ENCODE data around the gene PLCD3. TPM values are rescaled to one million over a fixed set of nuclear protein-coding genes. Genes with fewer than 3 reads are reported as not detected.
A peak's percentile ranks its signal among the peaks of the same experiment; 100 is the strongest.

PLCD3 gene
- total RNA-seq, 4 donors from 2014 or later: 38.6 to 186 (median 75.1) TPM

- H3K4me3 ChIP-seq: no peak overlapping the region
- H3K36me3 ChIP-seq: peaks cover 0 to 19% of the 10 kb centered on the region in 2 donors
- no peak for TF ChIP-seq CTCF (IDR thresholded peaks at IDR 0.05 in 4 of 5, conservative IDR thresholded peaks at IDR 0.05 in 1 of 5)
- no peak for TF ChIP-seq POLR2A (IDR thresholded peaks at IDR 0.05)
- no peaks in the 10 kb centered on the region for H3K9me3 ChIP-seq
- H3K27me3 ChIP-seq: no peaks in the 10 kb centered on the region
- peaks cover 7 to 16% of the 10 kb centered on the region in 2 donors for H3K4me1 ChIP-seq
- ATAC-seq (no peak), DNase-seq (no peak)
- peak overlapping the region in 3 of 4 donors; percentile 24 to 44 (median 30) for H3K27ac ChIP-seq
- intact Hi-C loops (cut with DNase I; ENCODE audit: low total_unique reads) (no loop called here), in situ Hi-C loops (cut with MboI; ENCODE audit: low sequenced_read_pairs in 4 of 4) (loop anchor here in 1 of 4 donors (25.0 kb wide), 1 partner anchor 91 kb away; the partner anchor contains the start of gene HEXIM2)
These were observed 61.5 kb downstream of the PLCD3 start for GRCh38 chr17:45070809-45071208.

- Histone ChIP-seq H3K4me3 (no peak overlapping the region), H3K36me3 (peaks cover 0 to 19% of the 10 kb centered on the region in 2 donors), H3K27ac (peak overlapping the region; percentile 5 to 48 (median 30)), H3K27me3 (no peaks in the 10 kb centered on the region), H3K9me3 (no peaks in the 10 kb centered on the region), H3K4me1 (peaks cover 7 to 19% of the 10 kb centered on the region in 2 donors)
- in situ Hi-C loops (cut with MboI; ENCODE audit: low sequenced_read_pairs in 4 of 4) (loop anchor here in 1 of 4 donors (25.0 kb wide), 1 partner anchor 92 kb away; the partner anchor contains the start of gene HEXIM2), intact Hi-C loops (cut with DNase I; ENCODE audit: low total_unique reads) (no loop called here)
- ATAC-seq (no peak), DNase-seq (no peak)
- TF ChIP-seq POLR2A (IDR thresholded peaks at IDR 0.05) (no peak), CTCF (IDR thresholded peaks at IDR 0.05 in 4 of 5, conservative IDR thresholded peaks at IDR 0.05 in 1 of 5) (no peak)
These were observed 62.3 kb downstream of the PLCD3 start for GRCh38 chr17:45070001-45070400.

- Histone ChIP-seq H3K4me3 (no peak overlapping the region), H3K36me3 (peaks cover 0 to 15% of the 10 kb centered on the region in 2 donors), H3K27ac (peak overlapping the region in 3 of 4 donors; percentile 2 to 48 (median 9)), H3K27me3 (no peaks in the 10 kb centered on the region), H3K9me3 (no peaks in the 10 kb centered on the region), H3K4me1 (peaks cover 28 to 34% of the 10 kb centered on the region in 2 donors)
- intact Hi-C loops (cut with DNase I; ENCODE audit: low total_unique reads): no loop called here
- in situ Hi-C loops (cut with MboI; ENCODE audit: low sequenced_read_pairs in 4 of 4): loop anchor here in 1 of 4 donors (25.0 kb wide), 1 partner anchor 95 kb away; the partner anchor contains the start of gene HEXIM2
- DNase-seq: no peak
- no peak for ATAC-seq
- TF ChIP-seq CTCF (IDR thresholded peaks at IDR 0.05 in 4 of 5, conservative IDR thresholded peaks at IDR 0.05 in 1 of 5) (no peak), POLR2A (IDR thresholded peaks at IDR 0.05) (no peak)
These were observed 64.7 kb downstream of the PLCD3 start for GRCh38 chr17:45067637-45068036.

- H3K9me3 ChIP-seq: no peaks in the 10 kb centered on the region
- no peaks in the 10 kb centered on the region for H3K27me3 ChIP-seq
- no peak overlapping the region for H3K4me3 ChIP-seq
- ATAC-seq (no peak), DNase-seq (no peak)
- no peak for TF ChIP-seq POLR2A (IDR thresholded peaks at IDR 0.05)
- TF ChIP-seq CTCF (IDR thresholded peaks at IDR 0.05 in 4 of 5, conservative IDR thresholded peaks at IDR 0.05 in 1 of 5): no peak
- intact Hi-C loops (cut with DNase I; ENCODE audit: low total_unique reads) (loop anchor here (5.0 kb wide), 1 partner anchor 34 kb away; no protein-coding TSS in a partner anchor), in situ Hi-C loops (cut with MboI; ENCODE audit: low sequenced_read_pairs in 4 of 4) (loop anchor here in 1 of 4 donors (25.0 kb wide), 1 partner anchor 99 kb away; the partner anchor contains the start of gene HEXIM2)
- peak overlapping the region; percentile 91 to 98 (median 97) for H3K27ac ChIP-seq
- peaks cover 0 to 3% of the 10 kb centered on the region in 2 donors for H3K36me3 ChIP-seq
- H3K4me1 ChIP-seq: peaks cover 43 to 55% of the 10 kb centered on the region in 2 donors
These were observed 69.1 kb downstream of the PLCD3 start for GRCh38 chr17:45063198-45063597.

Data from gastrocnemius medialis (tissue), 4 donors.